ENCODE data around the gene MICAL2. TPM values are rescaled to one million over a fixed set of nuclear protein-coding genes. Genes with fewer than 3 reads are reported as not detected.

The MICAL2 gene
- total RNA-seq, 1 experiment from 2014 or later: 37.4 TPM

- ChIA-PET RAD21 (ENCODE audit: low non-redundant PET in 1 of 2, low total read pairs in 2 of 2, uncharacterized antibody in 2 of 2, unreplicated experiment in 2 of 2) (interaction anchor here (0.7 to 1.9 kb wide), 8 partner anchors 154 to 237 kb away, joined by 3 to 16 read pairs (median 3); no protein-coding TSS in a partner anchor), POLR2A (interaction anchor here (1.0 to 1.9 kb wide), 2 partner anchors 194 to 233 kb away, joined by 3 to 8 read pairs; no protein-coding TSS in a partner anchor), CTCF (interaction anchor here (0.7 to 5.7 kb wide), 13 partner anchors 11 to 489 kb away, joined by 3 to 104 read pairs (median 4); no protein-coding TSS in a partner anchor)
- intact Hi-C loops (cut with micrococcal nuclease): loop anchor here (1.0 to 5.0 kb wide), 3 partner anchors 193 to 484 kb away; no protein-coding TSS in a partner anchor
- TF ChIP-seq TCF7L2 (IDR thresholded peaks at IDR 0.05; ENCODE audit: borderline replicate concordance, extremely low read depth, insufficient read depth, insufficient read length) (no peak), EGR1 (IDR thresholded peaks at IDR 0.05; ENCODE audit: low read depth) (no peak), FOSL1 (IDR thresholded peaks at IDR 0.05; ENCODE audit: low read depth) (no peak), POLR2AphosphoS5 (IDR thresholded peaks at IDR 0.05; ENCODE audit: low read depth, low read length) (no peak), CEBPB (IDR thresholded peaks at IDR 0.05; ENCODE audit: low read depth) (no peak), ZFX (IDR thresholded peaks at IDR 0.05) (no peak), CBX3 (IDR thresholded peaks at IDR 0.05; ENCODE audit: low read depth) (no peak), SP1 (IDR thresholded peaks at IDR 0.05; ENCODE audit: low read depth) (no peak), SRF (IDR thresholded peaks at IDR 0.05; ENCODE audit: low read depth) (no peak), RAD21 (IDR thresholded peaks at IDR 0.05; ENCODE audit: low read depth) (no peak)
- TF ChIP-seq, protein P1, sequence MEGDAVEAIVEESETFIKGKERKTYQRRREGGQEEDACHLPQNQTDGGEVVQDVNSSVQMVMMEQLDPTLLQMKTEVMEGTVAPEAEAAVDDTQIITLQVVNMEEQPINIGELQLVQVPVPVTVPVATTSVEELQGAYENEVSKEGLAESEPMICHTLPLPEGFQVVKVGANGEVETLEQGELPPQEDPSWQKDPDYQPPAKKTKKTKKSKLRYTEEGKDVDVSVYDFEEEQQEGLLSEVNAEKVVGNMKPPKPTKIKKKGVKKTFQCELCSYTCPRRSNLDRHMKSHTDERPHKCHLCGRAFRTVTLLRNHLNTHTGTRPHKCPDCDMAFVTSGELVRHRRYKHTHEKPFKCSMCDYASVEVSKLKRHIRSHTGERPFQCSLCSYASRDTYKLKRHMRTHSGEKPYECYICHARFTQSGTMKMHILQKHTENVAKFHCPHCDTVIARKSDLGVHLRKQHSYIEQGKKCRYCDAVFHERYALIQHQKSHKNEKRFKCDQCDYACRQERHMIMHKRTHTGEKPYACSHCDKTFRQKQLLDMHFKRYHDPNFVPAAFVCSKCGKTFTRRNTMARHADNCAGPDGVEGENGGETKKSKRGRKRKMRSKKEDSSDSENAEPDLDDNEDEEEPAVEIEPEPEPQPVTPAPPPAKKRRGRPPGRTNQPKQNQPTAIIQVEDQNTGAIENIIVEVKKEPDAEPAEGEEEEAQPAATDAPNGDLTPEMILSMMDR (IDR thresholded peaks at IDR 0.05 in 2 of 3, conservative IDR thresholded peaks at IDR 0.05 in 1 of 3; ENCODE audit: borderline replicate concordance in 1 of 3, insufficient read depth in 1 of 3, low read depth in 2 of 3, low read length in 2 of 3): no peak
- no peak overlapping the region for H3K27ac ChIP-seq (ENCODE audit: low read depth, low read length)
- H3K4me2 ChIP-seq (ENCODE audit: low read length): no peak overlapping the region
- H3K4me3 ChIP-seq (replicated peaks in 1 of 2; ENCODE audit: low read depth in 1 of 2, low read length in 2 of 2): no peak overlapping the region
- no TSS peak for BruUV-seq (replicated peaks)
- H3K9ac ChIP-seq (ENCODE audit: low read length): no peak overlapping the region
- no peaks in the 10 kb centered on the region for H3K9me3 ChIP-seq (ENCODE audit: control insufficient read depth in 1 of 2, insufficient read depth in 1 of 2, low read depth in 1 of 2, low read length in 2 of 2)
- peaks cover 1 to 20% of the 10 kb centered on the region in 2 experiments; a peak in 3 of 4 replicates for H3K4me1 ChIP-seq (ENCODE audit: control insufficient read depth in 1 of 2, insufficient read depth in 2 of 2, low read length in 2 of 2)
- no peak overlapping the region for H2AFZ ChIP-seq (ENCODE audit: low read depth, low read length, poor library complexity, severe bottlenecking)
- no peaks in the 10 kb centered on the region for H3K27me3 ChIP-seq (ENCODE audit: insufficient read depth, low read length)
- no peaks in the 10 kb centered on the region for H3K79me2 ChIP-seq (ENCODE audit: insufficient read depth, low read length)
- H3K36me3 ChIP-seq (ENCODE audit: control insufficient read depth in 1 of 2, insufficient read depth in 2 of 2, low read length in 2 of 2): no peaks in the 10 kb centered on the region
- DNase-seq (ENCODE audit: low read depth, low spot score): no peak
- no peaks in the 10 kb centered on the region for H3K9me2 ChIP-seq (ENCODE audit: insufficient read depth)
- no peaks in the 10 kb centered on the region for H4K20me1 ChIP-seq (ENCODE audit: insufficient read depth)
- ATAC-seq: no peak
Observed at GRCh38 chr11:12280838-12281565, 170.6 kb downstream of the MICAL2 start.

Measured in HCT116 (cell line).